ENCODE results near the gene DRC3.
A peak's percentile ranks its signal among the peaks of the same experiment; 100 is the strongest.

Gene DRC3

GRCh38 chr17:18040261-18040858, 67.7 kb downstream of the DRC3 start:
- no peaks in the 10 kb centered on the region for H3K27me3 Mint-ChIP-seq
- no peak for DNase-seq (ENCODE audit: low spot score in 2 of 2)
- peaks cover 60% of the 10 kb centered on the region for H3K4me1 Mint-ChIP-seq
- ATAC-seq (replicated peaks; ENCODE audit: extremely low read depth, poor library complexity, severe bottlenecking), result no peak
- peak overlapping the region; percentile 88 for H3K4me3 Mint-ChIP-seq
- H3K36me3 Mint-ChIP-seq (ENCODE audit: insufficient read depth), result peaks cover 10% of the 10 kb centered on the region
- H3K27ac Mint-ChIP-seq (ENCODE audit: low read depth), result peak overlapping the region; percentile 89
- H3K9me3 Mint-ChIP-seq, result no peaks in the 10 kb centered on the region

- no peak for DNase-seq (ENCODE audit: low spot score in 2 of 2)
- Mint-ChIP-seq H3K4me1 (peaks cover 54% of the 10 kb centered on the region), H3K27me3 (no peaks in the 10 kb centered on the region), H3K4me3 (no peak overlapping the region), H3K36me3 (ENCODE audit: insufficient read depth) (peaks cover 18% of the 10 kb centered on the region), H3K9me3 (no peaks in the 10 kb centered on the region), H3K27ac (ENCODE audit: low read depth) (peak overlapping the region; percentile 32)
- no peak for ATAC-seq (replicated peaks; ENCODE audit: extremely low read depth, poor library complexity, severe bottlenecking)
Observed at GRCh38 chr17:18041776-18042175, 69.1 kb downstream of the DRC3 start.

- Mint-ChIP-seq H3K27me3 (no peaks in the 10 kb centered on the region), H3K4me1 (peaks cover 45% of the 10 kb centered on the region), H3K9me3 (no peaks in the 10 kb centered on the region), H3K36me3 (ENCODE audit: insufficient read depth) (peaks cover 18% of the 10 kb centered on the region), H3K4me3 (no peak overlapping the region), H3K27ac (ENCODE audit: low read depth) (no peak overlapping the region)
- DNase-seq (ENCODE audit: low spot score in 2 of 2) (no peak), ATAC-seq (replicated peaks; ENCODE audit: extremely low read depth, poor library complexity, severe bottlenecking) (no peak)
Observed at GRCh38 chr17:18042983-18043382, 70.3 kb downstream of the DRC3 start.

GRCh38 chr17:18043491-18043890, 70.8 kb downstream of the DRC3 start:
- H3K27ac Mint-ChIP-seq (ENCODE audit: low read depth), result no peak overlapping the region
- no peaks in the 10 kb centered on the region for H3K9me3 Mint-ChIP-seq
- ATAC-seq (replicated peaks; ENCODE audit: extremely low read depth, poor library complexity, severe bottlenecking) (no peak), DNase-seq (ENCODE audit: low spot score in 2 of 2) (no peak)
- H3K36me3 Mint-ChIP-seq (ENCODE audit: insufficient read depth), result peaks cover 20% of the 10 kb centered on the region
- peaks cover 40% of the 10 kb centered on the region for H3K4me1 Mint-ChIP-seq
- H3K4me3 Mint-ChIP-seq, result no peak overlapping the region
- no peaks in the 10 kb centered on the region for H3K27me3 Mint-ChIP-seq

- Mint-ChIP-seq H3K27ac (ENCODE audit: low read depth) (no peak overlapping the region), H3K9me3 (no peaks in the 10 kb centered on the region), H3K36me3 (ENCODE audit: insufficient read depth) (peaks cover 17% of the 10 kb centered on the region), H3K4me1 (peaks cover 30% of the 10 kb centered on the region), H3K27me3 (no peaks in the 10 kb centered on the region), H3K4me3 (no peak overlapping the region)
- DNase-seq (ENCODE audit: low spot score in 2 of 2) (no peak), ATAC-seq (replicated peaks; ENCODE audit: extremely low read depth, poor library complexity, severe bottlenecking) (no peak)
Observed at GRCh38 chr17:18044609-18045008, 71.9 kb downstream of the DRC3 start.

GRCh38 chr17:18045691-18046350, 73.2 kb downstream of the DRC3 start:
- Mint-ChIP-seq H3K27me3 (no peaks in the 10 kb centered on the region), H3K4me1 (peaks cover 21% of the 10 kb centered on the region), H3K27ac (ENCODE audit: low read depth) (no peak overlapping the region), H3K36me3 (ENCODE audit: insufficient read depth) (peaks cover 12% of the 10 kb centered on the region), H3K4me3 (no peak overlapping the region), H3K9me3 (no peaks in the 10 kb centered on the region)
- DNase-seq (ENCODE audit: low spot score in 2 of 2), result no peak
- ATAC-seq (replicated peaks; ENCODE audit: extremely low read depth, poor library complexity, severe bottlenecking), result no peak

- H3K27ac Mint-ChIP-seq (ENCODE audit: low read depth), result no peak overlapping the region
- no peak for DNase-seq (ENCODE audit: low spot score in 2 of 2)
- H3K4me3 Mint-ChIP-seq, result no peak overlapping the region
- peaks cover 7% of the 10 kb centered on the region for H3K4me1 Mint-ChIP-seq
- no peak for ATAC-seq (replicated peaks; ENCODE audit: extremely low read depth, poor library complexity, severe bottlenecking)
- no peaks in the 10 kb centered on the region for H3K9me3 Mint-ChIP-seq
- H3K36me3 Mint-ChIP-seq (ENCODE audit: insufficient read depth), result peaks cover 27% of the 10 kb centered on the region
- no peaks in the 10 kb centered on the region for H3K27me3 Mint-ChIP-seq
Observed at GRCh38 chr17:18055597-18055996, 82.9 kb downstream of the DRC3 start.

- DNase-seq (ENCODE audit: low spot score in 2 of 2) (no peak), ATAC-seq (replicated peaks; ENCODE audit: extremely low read depth, poor library complexity, severe bottlenecking) (no peak)
- Mint-ChIP-seq H3K4me3 (no peak overlapping the region), H3K27ac (ENCODE audit: low read depth) (no peak overlapping the region), H3K4me1 (peaks cover 7% of the 10 kb centered on the region), H3K36me3 (ENCODE audit: insufficient read depth) (peaks cover 29% of the 10 kb centered on the region), H3K9me3 (no peaks in the 10 kb centered on the region), H3K27me3 (no peaks in the 10 kb centered on the region)
Observed at GRCh38 chr17:18056214-18056613, 83.6 kb downstream of the DRC3 start.

- Mint-ChIP-seq H3K27me3 (no peaks in the 10 kb centered on the region), H3K36me3 (ENCODE audit: insufficient read depth) (peaks cover 27% of the 10 kb centered on the region), H3K27ac (ENCODE audit: low read depth) (no peak overlapping the region), H3K4me3 (no peak overlapping the region), H3K9me3 (no peaks in the 10 kb centered on the region), H3K4me1 (peaks cover 7% of the 10 kb centered on the region)
- ATAC-seq (replicated peaks; ENCODE audit: extremely low read depth, poor library complexity, severe bottlenecking) (no peak), DNase-seq (ENCODE audit: low spot score in 2 of 2) (no peak)
Observed at GRCh38 chr17:18059283-18059682, 86.6 kb downstream of the DRC3 start.

- Mint-ChIP-seq H3K4me1 (no peaks in the 10 kb centered on the region), H3K36me3 (ENCODE audit: insufficient read depth) (peaks cover 24% of the 10 kb centered on the region), H3K4me3 (no peak overlapping the region), H3K9me3 (no peaks in the 10 kb centered on the region), H3K27ac (ENCODE audit: low read depth) (no peak overlapping the region), H3K27me3 (no peaks in the 10 kb centered on the region)
- DNase-seq (ENCODE audit: low spot score in 2 of 2) (no peak), ATAC-seq (replicated peaks; ENCODE audit: extremely low read depth, poor library complexity, severe bottlenecking) (no peak)
Observed at GRCh38 chr17:18064053-18064452, 91.4 kb downstream of the DRC3 start.

- H3K4me1 Mint-ChIP-seq, result no peaks in the 10 kb centered on the region
- no peak for ATAC-seq (replicated peaks; ENCODE audit: extremely low read depth, poor library complexity, severe bottlenecking)
- no peaks in the 10 kb centered on the region for H3K27me3 Mint-ChIP-seq
- no peak overlapping the region for H3K27ac Mint-ChIP-seq (ENCODE audit: low read depth)
- H3K4me3 Mint-ChIP-seq, result no peak overlapping the region
- peaks cover 18% of the 10 kb centered on the region for H3K36me3 Mint-ChIP-seq (ENCODE audit: insufficient read depth)
- no peaks in the 10 kb centered on the region for H3K9me3 Mint-ChIP-seq
- no peak for DNase-seq (ENCODE audit: low spot score in 2 of 2)
Observed at GRCh38 chr17:18065546-18065945, 92.9 kb downstream of the DRC3 start.

Measured in central memory CD8-positive, alpha-beta T cell (primary cell).